DMS53 (cell line): Measurements from ENCODE around the gene PRICKLE4.
"Not testable (repeated sequence)": the region's sequence is repeated elsewhere in the genome, so short reads cannot be mapped to it uniquely, and the experiment has no call there.

Experiments
- DNase-seq: peaks from one replicate; lab custom pipeline; 2025; lab: John Stamatoyannopoulos, UW

PRICKLE4 gene

GRCh38 chr6:41744236-41744787 lies 36.3 kb upstream of the PRICKLE4 start:
- no peak for DNase-seq

GRCh38 chr6:41746107-41746506 lies 34.5 kb upstream of the PRICKLE4 start:
- no peak for DNase-seq

DNA sequence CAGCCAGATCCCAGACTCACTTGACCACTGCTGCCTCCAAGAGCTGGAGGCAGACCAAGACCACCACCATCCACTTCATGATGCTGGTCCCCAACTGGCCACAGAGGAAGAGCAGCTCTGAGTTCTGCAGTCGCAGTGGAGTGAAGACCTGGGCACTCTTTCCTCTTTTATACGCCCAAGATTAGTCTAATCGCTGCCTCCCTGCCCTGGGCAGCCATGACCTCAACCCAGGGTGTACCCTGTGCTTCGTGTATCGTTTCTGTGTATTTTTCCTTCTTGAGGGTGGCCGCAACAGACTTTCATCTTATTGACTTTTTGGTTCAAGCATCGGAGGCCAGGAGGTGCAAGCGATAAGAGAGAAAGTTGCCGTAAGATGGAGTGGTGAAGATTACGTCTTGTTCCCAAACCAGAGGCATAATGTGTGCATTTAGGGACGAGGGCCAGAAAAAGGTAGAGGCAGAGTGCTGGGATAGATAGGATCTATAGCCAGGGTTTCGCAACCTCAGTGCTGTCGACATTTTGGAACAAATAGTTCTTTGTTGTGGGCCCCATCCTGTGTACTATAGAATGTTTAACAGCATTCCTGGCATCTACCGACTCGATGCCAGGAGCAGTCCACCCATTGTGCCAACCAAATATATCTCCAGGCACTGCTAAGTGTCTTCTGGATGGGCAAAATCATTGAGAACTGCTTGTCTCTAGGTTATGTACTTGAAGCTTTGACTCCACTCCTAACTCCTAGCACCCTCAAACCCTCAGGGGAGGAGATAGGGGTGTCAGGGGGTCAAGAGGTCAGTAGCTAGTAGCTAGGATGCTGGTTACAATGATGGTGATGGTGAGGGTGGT lies 33.1 kb upstream of the PRICKLE4 start, which contains the start of gene PGC:
Gene PGC (minus strand): TSS at position 142 of the 846 bp plus-strand sequence. CDS start 63 bp downstream, at position 79.
- DNase-seq = no peak

DNA sequence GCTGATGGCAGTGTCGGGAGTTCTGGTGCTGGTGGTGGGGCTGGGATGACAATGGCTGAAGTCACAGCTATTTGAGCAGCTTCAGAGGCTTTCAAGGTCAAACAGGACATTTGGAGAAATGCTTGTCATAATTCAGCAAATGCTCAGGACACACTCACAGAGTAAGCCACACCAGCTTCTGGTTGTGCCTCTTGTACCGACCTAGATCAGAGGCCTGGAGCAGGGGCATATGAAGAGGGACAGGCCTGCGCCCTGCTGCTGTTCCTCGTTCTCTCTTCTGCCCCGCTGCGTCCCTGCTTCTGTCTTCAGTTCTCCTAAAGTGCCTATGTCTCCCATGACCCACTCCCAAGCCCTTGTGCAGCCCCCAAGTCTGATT lies 32.5 kb upstream of the PRICKLE4 start:
- no peak for DNase-seq

GRCh38 chr6:41748542-41748941 lies 32.0 kb upstream of the PRICKLE4 start:
- no peak for DNase-seq

GRCh38 chr6:41750374-41750773 lies 30.2 kb upstream of the PRICKLE4 start:
- DNase-seq = no peak

DNA sequence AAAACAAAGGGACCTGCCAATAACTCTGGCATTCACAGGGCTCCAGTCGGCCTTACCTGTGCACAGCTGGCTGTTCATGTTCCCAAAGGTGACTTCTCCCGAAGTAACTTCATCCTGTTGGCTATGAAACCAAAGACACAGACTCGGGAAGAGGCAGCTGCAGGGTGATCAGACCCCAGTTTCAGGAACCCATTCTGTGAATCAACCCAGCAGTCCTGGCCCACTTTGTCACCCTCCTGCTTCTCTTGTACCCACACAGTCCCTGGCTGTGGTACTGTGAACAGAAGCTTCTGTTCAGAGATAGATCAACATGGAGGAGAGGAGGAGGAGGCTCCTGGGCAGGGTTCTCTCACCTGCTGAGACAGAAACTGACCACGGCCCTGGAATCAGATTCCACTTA lies 24.7 kb upstream of the PRICKLE4 start:
- DNase-seq = no peak

DNA sequence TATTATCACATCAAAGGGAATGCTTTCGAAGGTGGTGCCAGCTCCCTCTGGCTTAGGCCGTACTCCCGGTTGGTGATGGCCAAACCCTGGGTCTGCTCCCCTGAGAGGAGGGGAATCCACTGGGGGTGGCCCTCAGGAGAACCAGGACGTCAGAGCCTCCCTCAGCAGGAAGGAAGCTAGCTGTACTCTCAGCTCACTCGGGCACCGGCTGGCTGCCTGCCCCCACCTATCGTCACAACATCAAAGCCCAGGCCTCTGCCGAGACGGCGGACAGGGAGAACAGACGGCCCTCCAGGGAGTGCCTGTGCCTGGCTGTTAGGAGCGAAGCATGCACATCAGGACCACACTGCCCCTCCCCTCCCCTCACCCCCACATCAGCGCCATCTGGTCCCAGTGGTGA lies 24.2 kb upstream of the PRICKLE4 start:
- DNase-seq = no peak

- no peak for DNase-seq
Observed at GRCh38 chr6:41757271-41757670, 23.3 kb upstream of the PRICKLE4 start.

- DNase-seq = no peak
Observed at GRCh38 chr6:41757931-41758640, 22.5 kb upstream of the PRICKLE4 start.

GRCh38 chr6:41758641-41759035 lies 21.9 kb upstream of the PRICKLE4 start:
- DNase-seq = no peak

GRCh38 chr6:41759106-41759904 lies 21.3 kb upstream of the PRICKLE4 start:
- DNase-seq = no peak

DNA sequence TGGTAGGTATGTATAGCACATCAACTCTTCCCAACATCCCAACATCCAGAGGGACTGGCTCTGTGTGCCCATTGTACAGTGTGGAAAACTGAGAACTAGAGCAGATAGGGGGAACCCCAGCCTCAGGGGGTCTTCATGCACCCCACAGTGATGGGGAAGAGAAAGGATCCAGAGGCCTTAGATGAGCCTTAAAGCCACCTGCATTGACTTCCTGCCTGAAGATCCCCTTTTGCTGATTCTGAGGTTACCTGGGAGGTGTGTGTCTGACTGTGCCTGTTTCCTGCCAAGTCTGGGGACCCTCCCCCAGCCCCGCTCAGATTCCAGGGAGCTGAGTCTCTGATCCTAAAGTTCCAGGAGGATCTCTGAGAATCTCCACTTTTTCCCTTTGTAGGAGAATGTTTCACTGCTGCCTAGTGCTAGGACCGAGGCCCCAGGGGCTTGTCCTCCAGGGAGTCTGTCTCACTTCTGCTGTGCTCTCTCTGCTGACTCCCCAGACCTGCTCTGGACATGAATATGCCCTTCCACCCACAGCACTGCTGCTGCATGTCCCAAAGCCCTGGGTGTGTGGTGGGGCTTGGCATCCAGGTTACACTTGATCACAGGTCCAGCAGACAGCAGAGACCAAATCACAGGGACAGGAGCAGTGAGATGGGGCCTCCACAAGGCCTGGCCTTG lies 20.5 kb upstream of the PRICKLE4 start:
- no peak for DNase-seq

DNA sequence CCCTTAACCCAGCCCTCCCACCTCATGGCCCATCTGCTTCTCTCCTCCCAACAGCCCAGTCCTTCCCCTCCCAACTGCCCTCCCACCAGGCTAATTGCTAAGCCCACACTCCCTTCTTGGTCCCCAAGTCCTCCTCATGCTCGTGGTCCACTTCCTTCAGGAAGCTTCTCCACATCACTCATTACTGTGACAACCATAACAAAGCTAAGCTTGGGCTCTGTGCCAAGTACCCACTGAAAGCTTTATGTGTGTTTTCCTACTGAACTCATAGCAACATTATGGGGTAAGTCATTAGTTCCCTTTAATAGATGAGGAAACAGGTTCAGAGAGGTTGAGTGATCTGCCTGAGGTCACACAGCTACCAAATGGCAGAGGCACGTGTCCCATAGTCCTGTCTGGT lies 17.1 kb upstream of the PRICKLE4 start:
- DNase-seq = peak; percentile 58

DNA sequence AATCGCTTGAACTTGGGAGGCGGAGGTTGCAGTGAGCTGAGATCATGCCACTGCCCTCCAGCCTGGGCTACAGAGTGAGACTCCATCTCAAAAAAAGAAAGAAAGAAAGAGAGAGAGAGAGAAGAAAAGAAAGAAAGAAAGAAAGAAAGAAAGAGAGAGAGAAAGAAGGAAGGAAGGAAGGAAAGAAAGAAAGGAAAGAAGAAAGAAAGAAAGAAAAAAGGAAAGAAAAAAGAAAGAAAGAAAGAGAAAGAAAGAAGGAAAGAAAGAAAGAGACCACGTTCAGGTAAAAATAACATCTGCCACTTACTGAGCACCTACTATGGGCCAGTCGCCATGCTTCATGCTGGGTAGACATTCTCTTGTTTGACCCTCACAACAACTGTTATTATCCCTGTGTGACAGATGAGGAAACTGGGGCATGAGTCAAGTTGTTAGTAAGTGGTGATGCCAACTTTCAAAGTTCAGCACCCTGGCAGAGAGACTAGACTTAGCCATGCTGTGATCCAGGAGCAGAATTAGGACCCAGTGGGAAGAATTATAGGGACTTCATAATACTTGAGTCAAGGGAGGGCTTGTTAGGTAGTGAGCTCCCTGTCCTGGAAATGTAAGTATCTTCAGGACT lies 14.4 kb upstream of the PRICKLE4 start:
- not testable (repeated sequence) for DNase-seq

DNA sequence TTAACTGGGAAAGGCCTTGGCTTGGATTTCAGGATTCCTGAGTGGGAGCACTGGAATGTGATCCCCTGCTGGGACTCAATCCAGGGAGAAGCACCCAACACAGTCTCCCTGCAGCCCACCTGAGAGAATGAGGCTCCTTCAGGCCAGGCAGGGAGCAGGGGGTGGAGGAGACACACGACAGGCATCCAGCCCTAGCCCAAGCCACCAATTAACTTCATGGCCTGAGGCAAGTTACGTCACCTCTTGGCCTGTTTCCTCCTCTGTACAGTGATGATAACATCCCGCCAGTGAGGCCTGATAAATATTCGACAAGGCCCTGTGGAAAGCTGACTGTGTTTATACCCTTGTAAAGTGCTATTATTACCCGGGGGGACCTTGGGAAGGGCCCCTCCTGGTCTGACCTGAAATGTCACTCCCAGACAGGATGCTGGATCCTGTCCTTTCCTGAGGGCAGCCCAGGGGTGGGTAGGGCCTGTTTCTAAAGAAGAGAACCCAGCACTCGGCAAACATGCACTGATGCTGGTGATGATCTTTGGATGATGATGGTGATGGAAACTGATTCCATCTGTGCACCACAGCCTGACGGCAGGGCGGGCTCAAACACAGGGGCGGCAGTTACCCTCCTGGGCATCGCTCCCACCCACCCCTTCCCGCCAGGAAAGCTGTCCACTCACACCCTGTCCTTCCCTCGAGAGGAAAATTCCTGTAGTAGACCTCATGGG lies 13.3 kb upstream of the PRICKLE4 start:
- no peak for DNase-seq

DNA sequence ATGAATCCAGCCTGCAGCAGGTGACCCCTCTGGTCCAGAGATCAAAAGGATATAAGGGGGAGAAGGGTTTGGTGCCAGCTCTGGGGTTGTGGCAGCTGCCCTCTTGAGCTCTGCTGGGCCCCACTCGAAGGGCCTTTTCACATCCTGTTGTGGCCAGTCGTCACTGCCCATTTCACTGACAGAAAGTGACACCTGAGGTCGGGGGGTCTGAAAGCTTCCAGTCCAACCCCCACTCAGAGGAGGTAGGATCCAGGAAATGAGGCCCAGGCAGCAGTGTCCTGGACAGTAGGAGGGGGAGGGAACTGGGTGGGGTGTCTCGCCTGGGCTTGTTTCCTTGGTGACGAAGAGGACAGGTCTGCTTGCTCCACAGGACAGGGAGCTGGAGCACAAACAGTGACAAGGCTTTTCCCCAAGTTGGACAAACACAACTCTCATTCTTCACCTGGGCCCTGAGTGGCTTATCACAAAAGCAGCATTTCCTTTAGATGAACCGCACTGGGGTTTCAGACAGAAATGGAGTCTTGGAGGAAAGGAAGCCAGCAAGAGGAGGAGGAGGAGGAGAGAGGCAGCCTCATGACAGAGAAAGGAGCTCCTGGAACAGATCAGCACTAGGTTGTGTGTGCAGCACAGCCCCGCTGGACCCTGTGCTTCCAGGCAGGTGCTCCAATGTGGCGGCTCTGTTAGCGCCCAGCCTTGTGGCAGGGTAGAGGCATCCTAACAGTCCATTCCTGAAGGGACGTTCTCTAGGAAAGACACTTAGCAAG lies 11.9 kb upstream of the PRICKLE4 start:
- DNase-seq = peak; percentile 94

GRCh38 chr6:41769376-41769775 lies 11.2 kb upstream of the PRICKLE4 start:
- DNase-seq = peak; percentile 44

GRCh38 chr6:41770381-41771057 lies 10.1 kb upstream of the PRICKLE4 start:
- no peak for DNase-seq
